Measurements from ENCODE around the gene RNF208.
A peak's percentile ranks its signal among the peaks of the same experiment; 100 is the strongest.
"Not testable (repeated sequence)": the region's sequence is repeated elsewhere in the genome, so short reads cannot be mapped to it uniquely, and the experiment has no call there.

RNF208 gene

GRCh38 chr9:137240841-137241489, 18.9 kb upstream of the RNF208 start, which contains the start of gene TUBB4B:
TUBB4B (plus strand) TSS chr9:137241287; CDS start chr9:137241361, 74 bp downstream.
- H3K4me3 ChIP-seq (ENCODE audit: low read depth, low read length): peak within 1 kb of the TSS; percentile 77
- no peak for TF ChIP-seq CTCF (IDR thresholded peaks at IDR 0.05; ENCODE audit: insufficient read depth, low read depth, low read length, missing control alignments)
- peak; percentile 100 for DNase-seq (ENCODE audit: low read depth)

GRCh38 chr9:137240318-137240840, 18.3 kb upstream of the RNF208 start:
- TF ChIP-seq CTCF (IDR thresholded peaks at IDR 0.05; ENCODE audit: insufficient read depth, low read depth, low read length, missing control alignments): no peak
- H3K4me3 ChIP-seq (ENCODE audit: low read depth, low read length): peak overlapping the region; percentile 62
- peak; percentile 83 for DNase-seq (ENCODE audit: low read depth)

GRCh38 chr9:137239541-137240200, 17.6 kb upstream of the RNF208 start:
- DNase-seq (ENCODE audit: low read depth): not testable (repeated sequence)
- peak overlapping the region; percentile 62 for H3K4me3 ChIP-seq (ENCODE audit: low read depth, low read length)

- TF ChIP-seq CTCF (IDR thresholded peaks at IDR 0.05; ENCODE audit: insufficient read depth, low read depth, low read length, missing control alignments): no peak
- DNase-seq (ENCODE audit: low read depth): no peak
- H3K4me3 ChIP-seq (ENCODE audit: low read depth, low read length): no peak overlapping the region
Observed at GRCh38 chr9:137237759-137238726, 16.0 kb upstream of the RNF208 start.

DNA sequence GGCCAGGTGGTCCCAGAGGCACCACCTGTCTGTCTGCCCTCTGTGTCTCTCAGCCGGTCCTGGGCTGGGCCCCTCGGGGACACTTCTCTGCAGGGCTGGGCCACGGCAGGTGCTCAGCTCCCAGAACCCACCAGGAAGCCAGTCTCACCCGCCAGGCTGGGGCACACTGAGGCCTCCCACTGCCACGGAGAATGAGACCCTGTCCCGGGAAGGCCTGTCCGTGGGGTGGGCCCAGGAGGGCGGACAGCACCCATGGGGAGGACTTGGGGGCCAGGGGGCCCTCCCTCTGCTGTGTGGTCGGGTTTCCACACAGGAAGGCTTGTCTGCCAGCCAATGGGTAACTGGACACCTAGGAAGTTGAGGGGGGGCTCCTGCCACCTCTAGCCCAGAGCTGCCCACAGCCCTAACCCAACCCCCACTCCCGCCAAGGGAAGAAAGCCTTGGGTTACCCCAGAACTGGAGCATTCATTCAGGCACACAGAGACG, 14.9 kb upstream of the RNF208 start:
- TF ChIP-seq CTCF (IDR thresholded peaks at IDR 0.05; ENCODE audit: insufficient read depth, low read depth, low read length, missing control alignments): no peak
- no peak for DNase-seq (ENCODE audit: low read depth)
- H3K4me3 ChIP-seq (ENCODE audit: low read depth, low read length): no peak overlapping the region

DNA sequence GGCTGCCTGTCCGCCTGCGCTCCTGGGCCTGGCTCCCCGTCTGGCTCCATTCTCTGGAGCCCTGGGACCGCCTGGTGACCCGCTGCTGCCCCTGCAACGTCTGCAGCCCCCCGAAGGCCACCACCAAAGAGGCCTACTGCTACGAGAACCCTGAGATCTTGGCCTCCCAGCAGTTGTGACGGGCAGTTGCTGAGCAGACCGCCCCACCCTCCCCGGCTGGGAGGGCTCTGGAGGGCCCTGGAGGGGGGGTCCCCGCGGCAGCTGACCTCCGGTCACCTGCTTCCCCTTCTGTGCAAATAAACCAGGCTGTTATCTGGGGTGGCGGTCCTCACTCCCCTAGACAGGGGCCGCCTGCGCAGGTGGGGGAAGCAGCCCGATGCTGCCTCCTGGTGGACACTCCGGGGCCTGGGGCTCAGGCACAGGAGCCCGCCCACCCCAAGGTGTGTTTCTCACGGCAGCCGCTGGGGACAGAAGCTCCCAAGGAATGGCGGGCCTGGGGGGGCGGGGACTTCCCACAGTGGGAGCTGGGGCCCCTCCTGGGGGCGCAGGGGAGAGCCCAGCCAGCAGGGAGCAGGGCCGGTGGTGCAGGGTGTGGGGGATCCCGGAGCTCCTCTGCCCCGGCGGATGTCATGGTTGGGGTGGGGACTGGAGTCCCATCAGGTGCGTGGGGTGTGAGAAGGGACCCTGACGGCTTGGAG, 14.3 kb upstream of the RNF208 start:
- H3K4me3 ChIP-seq (ENCODE audit: low read depth, low read length): no peak overlapping the region
- peak; percentile 98 for TF ChIP-seq CTCF (IDR thresholded peaks at IDR 0.05; ENCODE audit: insufficient read depth, low read depth, low read length, missing control alignments)
- peak; percentile 91 for DNase-seq (ENCODE audit: low read depth)
